LNCAP (cell line): Measurements from ENCODE around the gene ADAMTS4.

Experiments used
- CTCF ChIP-seq: fragments of 450-650 bp; IDR thresholded peaks from 2 replicates; pipeline ENCODE4 v1.5.1; 2017; ENCODE audit warnings: mild to moderate bottlenecking

The ADAMTS4 gene

GRCh38 chr1:161225178-161225533 is 26.3 kb upstream of the ADAMTS4 start:
- no peak for TF ChIP-seq CTCF

GRCh38 chr1:161223805-161224694 is 25.2 kb upstream of the ADAMTS4 start:
- TF ChIP-seq CTCF = no peak

- no peak for TF ChIP-seq CTCF
Measured at GRCh38 chr1:161222175-161223019, 23.5 kb upstream of the ADAMTS4 start.

- no peak for TF ChIP-seq CTCF
Measured at GRCh38 chr1:161220002-161220401, 21.1 kb upstream of the ADAMTS4 start.

GRCh38 chr1:161219078-161219892 is 20.4 kb upstream of the ADAMTS4 start:
- no peak for TF ChIP-seq CTCF

- no peak for TF ChIP-seq CTCF
Measured at GRCh38 chr1:161218301-161219077, 19.6 kb upstream of the ADAMTS4 start.
